SK-N-SH treated with all-trans-retinoic acid at 6 μM for 48 hours (cell line): Measurements from ENCODE around the gene TECRL.

Experiments
- ATAC-seq: fragments of 200-7000 bp; cut with Tn5 transposase; 3 replicates; pipeline ENCODE4 v1.9.1; 2020; ENCODE audit warnings: mild to moderate bottlenecking, moderate library complexity
- ARNTL ChIP-seq: fragments of 450-650 bp; formaldehyde crosslinking; IDR thresholded peaks from 2 replicates; pipeline ENCODE4 v1.5.0; 2020; ENCODE audit warnings: low read depth, mild to moderate bottlenecking, moderate library complexity, borderline replicate concordance
- BACH2 ChIP-seq: fragments of 250-450 bp; sonication (Bioruptor Pico); IDR thresholded peaks from 2 replicates; pipeline ENCODE4 v1.9.0; 2021; ENCODE audit warnings: mild to moderate bottlenecking, borderline replicate concordance
- CREB5 ChIP-seq: fragments of 250-450 bp; sonication (Bioruptor Pico); IDR thresholded peaks from 2 replicates; pipeline ENCODE4 v1.5.1; 2020; ENCODE audit warnings: low read depth, mild to moderate bottlenecking, moderate library complexity
- CSDC2 ChIP-seq: fragments of 250-450 bp; sonication (Bioruptor Pico); IDR thresholded peaks from 2 replicates; pipeline ENCODE4 v1.5.0; 2020; ENCODE audit warnings: mild to moderate bottlenecking, moderate library complexity
- CSRNP3 ChIP-seq: fragments of 250-450 bp; sonication (Bioruptor Pico); IDR thresholded peaks from 2 replicates; pipeline ENCODE4 v1.5.1; 2021; ENCODE audit warnings: mild to moderate bottlenecking, moderate library complexity
- ESRRG ChIP-seq: fragments of 250-450 bp; sonication (Bioruptor Pico); IDR thresholded peaks from 2 replicates; pipeline ENCODE4 v1.6.1; 2021; ENCODE audit warnings: mild to moderate bottlenecking
- GLIS3 ChIP-seq: fragments of 250-450 bp; sonication (Bioruptor Pico); IDR thresholded peaks from 2 replicates; pipeline ENCODE4 v1.5.0; 2020; ENCODE audit warnings: mild to moderate bottlenecking, moderate library complexity
- PATZ1 ChIP-seq: fragments of 250-450 bp; sonication (Bioruptor Pico); IDR thresholded peaks from 2 replicates; pipeline ENCODE4 v1.8.0; 2020; ENCODE audit warnings: mild to moderate bottlenecking, moderate library complexity, borderline replicate concordance
- POU6F1 ChIP-seq: fragments of 250-450 bp; sonication (Bioruptor Pico); IDR thresholded peaks from 2 replicates; pipeline ENCODE4 v1.8.0; 2021; ENCODE audit warnings: low read depth, mild to moderate bottlenecking, moderate library complexity, borderline replicate concordance
- PPARA ChIP-seq: fragments of 250-450 bp; sonication (Bioruptor Pico); IDR thresholded peaks from 2 replicates; pipeline ENCODE4 v1.5.0; 2020; ENCODE audit warnings: mild to moderate bottlenecking, borderline replicate concordance
- RARB ChIP-seq: fragments of 250-450 bp; sonication (Bioruptor Pico); IDR thresholded peaks from 2 replicates; pipeline ENCODE4 v1.8.0; 2021; ENCODE audit warnings: mild to moderate bottlenecking, moderate library complexity
- TCF4 ChIP-seq: fragments of 250-450 bp; sonication (Bioruptor Pico); IDR thresholded peaks from 2 replicates; pipeline ENCODE4 v1.8.0; 2021; ENCODE audit warnings: mild to moderate bottlenecking, moderate library complexity, borderline replicate concordance
- TOX ChIP-seq: fragments of 250-450 bp; sonication (Bioruptor Pico); IDR thresholded peaks from 2 replicates; pipeline ENCODE4 v1.8.0; 2021; ENCODE audit warnings: mild to moderate bottlenecking, moderate library complexity, borderline replicate concordance
- TSHZ2 ChIP-seq: fragments of 250-450 bp; sonication (Bioruptor Pico); IDR thresholded peaks from 2 replicates; pipeline ENCODE4 v1.5.0; 2020; ENCODE audit warnings: mild to moderate bottlenecking, moderate library complexity
- ZC3H10 ChIP-seq: fragments of 250-450 bp; sonication (Bioruptor Pico); IDR thresholded peaks from 2 replicates; pipeline ENCODE4 v1.5.1; 2021; ENCODE audit warnings: mild to moderate bottlenecking, moderate library complexity
- ZFP3 ChIP-seq: fragments of 250-450 bp; sonication (Bioruptor Pico); IDR thresholded peaks from 2 replicates; pipeline ENCODE4 v1.5.0; 2020; ENCODE audit warnings: mild to moderate bottlenecking, moderate library complexity
- ZFP30 ChIP-seq: fragments of 450-650 bp; formaldehyde crosslinking; IDR thresholded peaks from 2 replicates; pipeline ENCODE4 v1.5.0; 2022; ENCODE audit warnings: mild to moderate bottlenecking, moderate library complexity
- ZNF565 ChIP-seq: fragments of 450-650 bp; formaldehyde crosslinking; conservative IDR thresholded peaks from 2 replicates; pipeline ENCODE4 v1.5.0; 2020; ENCODE audit warnings: low read depth, mild to moderate bottlenecking, moderate library complexity
- ZNF70 ChIP-seq: fragments of 450-650 bp; formaldehyde crosslinking; IDR thresholded peaks from 2 replicates; pipeline ENCODE4 v1.5.0; 2020; ENCODE audit warnings: mild to moderate bottlenecking, moderate library complexity

Gene TECRL

GRCh38 chr4:64340218-64341110, 68.8 kb downstream of the TECRL start:
- no peak for ATAC-seq

DNA sequence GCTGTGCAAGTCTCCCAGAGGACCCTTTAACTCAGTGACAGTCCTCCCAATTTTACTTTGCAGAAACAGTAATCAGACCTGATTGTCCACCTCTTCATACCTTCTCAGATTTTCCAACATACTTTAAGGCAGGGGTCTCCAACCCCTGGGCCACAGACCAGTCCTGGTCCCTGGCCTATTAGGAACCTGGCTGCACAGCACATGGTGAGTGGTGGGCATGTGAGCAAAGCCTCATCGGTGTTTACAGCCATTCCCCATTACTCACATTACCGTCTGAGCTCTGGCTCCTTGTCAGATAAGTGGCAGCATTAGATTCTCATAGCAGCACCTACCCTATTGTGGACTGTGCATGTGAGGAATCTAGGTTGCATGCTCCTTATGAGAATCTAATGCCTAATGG, 74.3 kb downstream of the TECRL start:
- TF ChIP-seq ZC3H10 (CRISPR knock-in tag) (no peak), ZFP3 (no peak), RARB (CRISPR knock-in tag) (no peak), TCF4 (CRISPR knock-in tag) (no peak), ZNF70 (CRISPR knock-in tag) (no peak), CSDC2 (CRISPR knock-in tag) (no peak), ARNTL (CRISPR knock-in tag) (no peak), CSRNP3 (CRISPR knock-in tag) (no peak), POU6F1 (no peak), TSHZ2 (CRISPR knock-in tag) (no peak), BACH2 (CRISPR knock-in tag) (no peak), PPARA (no peak)
- no peak for ATAC-seq

More at GRCh38 chr4:64340218-64341110, 68.8 kb downstream of the TECRL start:
- TF ChIP-seq ESRRG (CRISPR knock-in tag) (no peak), ARNTL (CRISPR knock-in tag) (no peak), POU6F1 (no peak), GLIS3 (no peak)

GRCh38 chr4:64330143-64330542, 79.1 kb downstream of the TECRL start:
- no peak for TF ChIP-seq TOX (CRISPR knock-in tag)
- TF ChIP-seq CREB5 (CRISPR knock-in tag): no peak
- no peak for TF ChIP-seq ESRRG (CRISPR knock-in tag)
- no peak for TF ChIP-seq TCF4 (CRISPR knock-in tag)
- no peak for TF ChIP-seq ZFP30 (CRISPR knock-in tag)
- TF ChIP-seq ZNF565 (CRISPR knock-in tag): no peak
- TF ChIP-seq, all 23 proteins: peak for 0
- ATAC-seq: no peak

GRCh38 chr4:64327237-64327636, 82.0 kb downstream of the TECRL start:
- no peak for ATAC-seq
- TF ChIP-seq ARNTL (CRISPR knock-in tag) (no peak), BACH2 (CRISPR knock-in tag) (no peak), ZNF70 (CRISPR knock-in tag) (no peak), PATZ1 (CRISPR knock-in tag) (no peak), PPARA (no peak), ZFP3 (no peak), ESRRG (CRISPR knock-in tag) (no peak), RARB (CRISPR knock-in tag) (no peak), TSHZ2 (CRISPR knock-in tag) (no peak), GLIS3 (no peak)
